SK-N-SH (cell line): Measurements from ENCODE around the gene CTBP2. TPM values are rescaled to one million over a fixed set of nuclear protein-coding genes. Genes with fewer than 3 reads are reported as not detected.

ENCODE experiments used
- CTCF ChIA-PET: fragments of 300-600, 350-600 bp; formaldehyde crosslinking; extraction: SDS; loops from one replicate; lab custom pipeline; 2021; lab: Yijun Ruan, JAX
- POLR2A ChIA-PET: fragments of 350-600 bp; sonication (Branson Sonifier 250); formaldehyde crosslinking; extraction: SDS; loops from one replicate; lab custom pipeline; 2020; ENCODE audit warnings: antibody characterized with exemption, inconsistent platforms; lab: Yijun Ruan, JAX
- DNase-seq: peaks from one replicate; pipeline ENCODE4 v3.0.0; 2012
- H2AFZ ChIP-seq: fragments of 200-600 bp; sonication (generic); 2 replicates; pipeline ENCODE4 v1.8.1; 2016; ENCODE audit warnings: antibody characterized with exemption, mild to moderate bottlenecking, low read depth
- H3F3A ChIP-seq: fragments of 200-600 bp; sonication (generic); replicated peaks from 2 replicates; pipeline ENCODE3; 2016; ENCODE audit warnings: antibody characterized with exemption, mild to moderate bottlenecking; ENCODE audit not compliant: insufficient read depth
- H3K27ac ChIP-seq, 2 experiments: fragments of 200-500 bp in 1 of 2; fragments of 200-600 bp in 1 of 2; sonication (Bioruptor generic) in 1 of 2; sonication (generic), shearing (Covaris generic) in 1 of 2; 2 replicates each; pipeline versions ENCODE4 v1.5.1 to v1.6.1; 2014 to 2016; ENCODE audit warnings: low read depth in 2 of 2, inconsistent platforms in 1 of 2, low read length in 1 of 2, mild to moderate bottlenecking in 1 of 2, mixed read lengths in 1 of 2
- H3K27me3 ChIP-seq: fragments of 200-600 bp; sonication (generic), shearing (Covaris generic); 2 replicates; pipeline ENCODE4 v1.6.1; 2016; ENCODE audit warnings: mixed run types; ENCODE audit not compliant: insufficient read depth
- H3K36me3 ChIP-seq, 2 experiments: fragments of 200-500 bp in 1 of 2; fragments of 200-600 bp in 1 of 2; sonication (Bioruptor generic) in 1 of 2; sonication (generic) in 1 of 2; replicated peaks in 1 of 2; 2 replicates each; pipeline versions ENCODE3 to v1.5.1; 2014 to 2016; ENCODE audit warnings: low read length in 1 of 2, mild to moderate bottlenecking in 1 of 2; ENCODE audit not compliant: insufficient read depth in 2 of 2, control insufficient read depth in 1 of 2
- H3K4me1 ChIP-seq, 2 experiments: fragments of 200-500 bp in 1 of 2; fragments of 200-600 bp in 1 of 2; sonication (Bioruptor generic) in 1 of 2; sonication (generic), shearing (Covaris generic) in 1 of 2; 2 replicates each; pipeline versions ENCODE4 v1.5.1 to v1.6.1; 2014 to 2016; ENCODE audit warnings: low read depth in 1 of 2, low read length in 1 of 2, mixed run types in 1 of 2; ENCODE audit not compliant: insufficient read depth in 2 of 2, control insufficient read depth in 1 of 2
- H3K4me2 ChIP-seq: fragments of 200-600 bp; sonication (generic), shearing (Covaris generic); 2 replicates; pipeline ENCODE4 v1.6.1; 2017; ENCODE audit warnings: mixed run types
- H3K4me3 ChIP-seq, 2 experiments: fragments of 200-500 bp in 1 of 2; fragments of 200-600 bp in 1 of 2; sonication (Bioruptor generic) in 1 of 2; sonication (generic), shearing (Covaris generic) in 1 of 2; 2 replicates each; pipeline versions ENCODE4 v1.5.1 to v1.8.1; 2014 to 2016; ENCODE audit warnings: low read depth in 2 of 2, inconsistent platforms in 1 of 2, low read length in 1 of 2, mild to moderate bottlenecking in 1 of 2, mixed read lengths in 1 of 2, moderate library complexity in 1 of 2
- H3K79me2 ChIP-seq: fragments of 200-600 bp; sonication (generic); 2 replicates; pipeline ENCODE4 v1.8.1; 2017; ENCODE audit warnings: mild to moderate bottlenecking; ENCODE audit not compliant: insufficient read depth
- H3K9ac ChIP-seq: fragments of 200-600 bp; sonication (generic); 2 replicates; pipeline ENCODE4 v1.6.1; 2017; ENCODE audit warnings: mixed run types
- H3K9me2 ChIP-seq: fragments of 200-600 bp; sonication (generic); 2 replicates; pipeline ENCODE4 v1.6.1; 2017; ENCODE audit warnings: mixed run types
- H3K9me3 ChIP-seq: fragments of 200-600 bp; sonication (generic); 2 replicates; pipeline ENCODE4 v1.6.1; 2017; ENCODE audit warnings: mixed run types, mild to moderate bottlenecking, moderate library complexity
- H4K20me1 ChIP-seq: fragments of 200-600 bp; sonication (generic); 2 replicates; pipeline ENCODE4 v1.6.1; 2017; ENCODE audit warnings: mild to moderate bottlenecking, mixed run types; ENCODE audit not compliant: insufficient read depth
- CHD2 ChIP-seq: fragments of 150-350 bp; IDR thresholded peaks from 2 replicates; pipeline ENCODE4 v1.6.1; 2018; ENCODE audit warnings: low read length; ENCODE audit not compliant: partially characterized antibody
- ELF1 ChIP-seq: IDR thresholded peaks from 2 replicates; pipeline ENCODE4 v1.4.0; 2012
- EP300 ChIP-seq, 2 experiments: IDR thresholded peaks; 2 replicates each; pipeline versions ENCODE4 v1.4.0 to v1.6.1; 2012; ENCODE audit warnings: borderline replicate concordance in 1 of 2, low read depth in 1 of 2, low read length in 1 of 2
- FOSL2 ChIP-seq: IDR thresholded peaks from 2 replicates; pipeline ENCODE4 v1.4.0; 2012; ENCODE audit warnings: low read depth, mild to moderate bottlenecking, moderate library complexity, borderline replicate concordance
- FOXM1 ChIP-seq: IDR thresholded peaks from 2 replicates; pipeline ENCODE4 v1.4.0; 2012; ENCODE audit warnings: low read depth, mild to moderate bottlenecking
- GABPA ChIP-seq: IDR thresholded peaks from 2 replicates; pipeline ENCODE4 v1.4.0; 2012; ENCODE audit warnings: low read depth, mild to moderate bottlenecking
- MXI1 ChIP-seq: IDR thresholded peaks from 2 replicates; pipeline ENCODE4 v1.6.1; 2012; ENCODE audit warnings: mild to moderate bottlenecking, low read depth, low read length, improper control_type of control experiment
- POLR2AphosphoS5 ChIP-seq: IDR thresholded peaks from 2 replicates; pipeline ENCODE4 v1.6.1; 2012; ENCODE audit warnings: low read depth, low read length
- RAD21 ChIP-seq: IDR thresholded peaks from 2 replicates; pipeline ENCODE4 v1.6.1; 2012; ENCODE audit warnings: mild to moderate bottlenecking, low read length
- RCOR1 ChIP-seq: fragments of 150-350 bp; IDR thresholded peaks from 2 replicates; pipeline ENCODE4 v1.6.1; 2017; ENCODE audit warnings: antibody characterized with exemption, low read length
- RXRA ChIP-seq: IDR thresholded peaks from 2 replicates; pipeline ENCODE4 v1.4.0; 2012; ENCODE audit warnings: low read depth, mild to moderate bottlenecking, borderline replicate concordance
- SIN3A ChIP-seq: IDR thresholded peaks from 2 replicates; pipeline ENCODE4 v1.6.1; 2012; ENCODE audit warnings: low read depth, mild to moderate bottlenecking, low read length, moderate library complexity, borderline replicate concordance
- TCF12 ChIP-seq: IDR thresholded peaks from 2 replicates; pipeline ENCODE4 v1.4.0; 2012
- TEAD4 ChIP-seq: IDR thresholded peaks from 2 replicates; pipeline ENCODE4 v1.4.0; 2012; ENCODE audit warnings: mild to moderate bottlenecking, borderline replicate concordance; ENCODE audit not compliant: insufficient read depth
- USF2 ChIP-seq: fragments of 150-350 bp; IDR thresholded peaks from 2 replicates; pipeline ENCODE4 v1.6.1; 2017; ENCODE audit warnings: antibody characterized with exemption, low read length, low read depth, borderline replicate concordance
- YY1 ChIP-seq: IDR thresholded peaks from 2 replicates; pipeline ENCODE4 v1.4.0; 2012; ENCODE audit warnings: low read depth, mild to moderate bottlenecking
- WGBS: methylation state at CpG from one replicate; pipeline ENCODE4 v1.1.6; 2017; ENCODE audit warnings: low lambda C conversion rate; 5-methylcytosine and 5-hydroxymethylcytosine counted together
- polyA plus RNA-seq, 3 experiments: library from polyadenylated mRNA; depleted of rRNA; stranded (reverse); fragments of >200 nt; gene quantifications; 2 replicates each; pipeline ENCODE4 v1.2.3, GENCODE V29; 2012
- TF ChIP-seq, protein P1 (sequence below): IDR thresholded peaks from 2 replicates; pipeline ENCODE4 v1.4.0; 2012; ENCODE audit warnings: low read depth
- TF ChIP-seq, protein P2 (sequence below): fragments of 150-350 bp; IDR thresholded peaks from 2 replicates; pipeline ENCODE4 v1.6.1; 2016; ENCODE audit warnings: mild to moderate bottlenecking, low read depth, low read length
- TF ChIP-seq, protein P3 (sequence below): IDR thresholded peaks from 2 replicates; pipeline ENCODE4 v1.6.1; 2012; ENCODE audit warnings: mild to moderate bottlenecking, low read depth, low read length, moderate library complexity

The CTBP2 gene
- polyA plus RNA-seq, 1 of the 3 experiments (the other 2 are of a cell fraction): 69.7 TPM

DNA sequence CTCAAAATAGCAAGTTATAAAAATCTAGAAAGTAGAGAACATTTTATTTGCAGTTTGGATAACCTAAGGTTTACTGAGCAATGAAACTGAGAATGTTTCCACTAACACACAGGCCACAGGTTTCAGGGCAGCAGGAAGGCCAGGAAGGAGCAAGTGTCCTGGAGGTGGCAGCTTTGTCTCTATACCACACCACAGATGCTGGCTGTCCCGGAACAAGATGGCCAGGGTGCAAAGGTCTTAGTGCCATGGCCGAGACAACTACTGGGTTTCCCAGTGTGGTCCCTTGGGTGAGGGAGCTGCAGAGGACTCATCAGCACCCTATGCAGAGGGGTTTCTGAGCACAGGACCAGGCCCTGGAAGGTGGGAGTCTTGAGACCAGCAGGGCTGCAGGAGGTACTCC is 92.0 kb downstream of the CTBP2 start:
- Histone ChIP-seq H2AFZ (no peak overlapping the region), H3K9ac (no peak overlapping the region)
- TF ChIP-seq, protein P1, sequence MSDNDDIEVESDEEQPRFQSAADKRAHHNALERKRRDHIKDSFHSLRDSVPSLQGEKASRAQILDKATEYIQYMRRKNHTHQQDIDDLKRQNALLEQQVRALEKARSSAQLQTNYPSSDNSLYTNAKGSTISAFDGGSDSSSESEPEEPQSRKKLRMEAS: no peak
- no peak for TF ChIP-seq USF2
- TF ChIP-seq POLR2AphosphoS5: no peak
- no peak for TF ChIP-seq SIN3A
- TF ChIP-seq FOSL2: no peak
- TF ChIP-seq TEAD4: no peak
- no peak for TF ChIP-seq EP300 (IDR thresholded peaks at IDR 0.05; ENCODE audit: borderline replicate concordance in 1 of 2, low read depth in 1 of 2, low read length in 1 of 2)
- TF ChIP-seq, protein P2, sequence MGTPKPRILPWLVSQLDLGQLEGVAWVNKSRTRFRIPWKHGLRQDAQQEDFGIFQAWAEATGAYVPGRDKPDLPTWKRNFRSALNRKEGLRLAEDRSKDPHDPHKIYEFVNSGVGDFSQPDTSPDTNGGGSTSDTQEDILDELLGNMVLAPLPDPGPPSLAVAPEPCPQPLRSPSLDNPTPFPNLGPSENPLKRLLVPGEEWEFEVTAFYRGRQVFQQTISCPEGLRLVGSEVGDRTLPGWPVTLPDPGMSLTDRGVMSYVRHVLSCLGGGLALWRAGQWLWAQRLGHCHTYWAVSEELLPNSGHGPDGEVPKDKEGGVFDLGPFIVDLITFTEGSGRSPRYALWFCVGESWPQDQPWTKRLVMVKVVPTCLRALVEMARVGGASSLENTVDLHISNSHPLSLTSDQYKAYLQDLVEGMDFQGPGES: no peak
- no peak for TF ChIP-seq YY1
- TF ChIP-seq, all 33 proteins: peak for 0
- Histone ChIP-seq H3F3A (no peaks in the 10 kb centered on the region), H3K36me3 (peaks cover 0 to 4% of the 10 kb centered on the region in 2 experiments), H3K4me3 (no peak overlapping the region), H3K9me3 (no peaks in the 10 kb centered on the region), H3K4me1 (peaks cover 4 to 20% of the 10 kb centered on the region in 2 experiments; a peak in 3 of 4 replicates), H3K9me2 (no peaks in the 10 kb centered on the region), H4K20me1 (peaks cover 62% of the 10 kb centered on the region), H3K27ac (no peak overlapping the region), H3K27me3 (no peaks in the 10 kb centered on the region), H3K4me2 (no peak overlapping the region), H3K79me2 (peaks cover 93% of the 10 kb centered on the region)
- DNase-seq: no peak
- ChIA-PET POLR2A (no interaction called here), CTCF (interaction anchor here (1.0 to 6.6 kb wide), 6 partner anchors 7 to 76 kb away, joined by 3 to 36 read pairs (median 3); no protein-coding TSS in a partner anchor)
- 67% methylated on average over 2 of the region's 2 CpGs for WGBS

- H3F3A ChIP-seq: no peaks in the 10 kb centered on the region
- peaks cover 62% of the 10 kb centered on the region for H4K20me1 ChIP-seq
- no peaks in the 10 kb centered on the region for H3K9me3 ChIP-seq
- H3K79me2 ChIP-seq: peaks cover 93% of the 10 kb centered on the region
- 93% methylated on average over 5 of the region's 9 CpGs for WGBS
- H2AFZ ChIP-seq: no peak overlapping the region
- H3K4me3 ChIP-seq: no peak overlapping the region
- ChIA-PET CTCF (interaction anchor here (2.6 kb wide), 1 partner anchor 19 kb away, joined by 6 read pairs; no protein-coding TSS in a partner anchor), POLR2A (no interaction called here)
- no peak overlapping the region for H3K4me2 ChIP-seq
- no peak overlapping the region for H3K27ac ChIP-seq
- DNase-seq: no peak
- no peaks in the 10 kb centered on the region for H3K36me3 ChIP-seq
- H3K9me2 ChIP-seq: no peaks in the 10 kb centered on the region
- H3K9ac ChIP-seq: no peak overlapping the region
- H3K4me1 ChIP-seq: peaks cover 10 to 20% of the 10 kb centered on the region in 2 experiments; a peak in 3 of 4 replicates
- H3K27me3 ChIP-seq: no peaks in the 10 kb centered on the region
- TF ChIP-seq RXRA (no peak), ELF1 (no peak), GABPA (no peak), TCF12 (no peak), RCOR1 (no peak), EP300 (IDR thresholded peaks at IDR 0.05; ENCODE audit: borderline replicate concordance in 1 of 2, low read depth in 1 of 2, low read length in 1 of 2) (no peak), CHD2 (no peak), USF2 (no peak), RAD21 (no peak), YY1 (no peak), MXI1 (no peak), POLR2AphosphoS5 (no peak), FOXM1 (no peak), SIN3A (no peak)
- TF ChIP-seq, protein P3, sequence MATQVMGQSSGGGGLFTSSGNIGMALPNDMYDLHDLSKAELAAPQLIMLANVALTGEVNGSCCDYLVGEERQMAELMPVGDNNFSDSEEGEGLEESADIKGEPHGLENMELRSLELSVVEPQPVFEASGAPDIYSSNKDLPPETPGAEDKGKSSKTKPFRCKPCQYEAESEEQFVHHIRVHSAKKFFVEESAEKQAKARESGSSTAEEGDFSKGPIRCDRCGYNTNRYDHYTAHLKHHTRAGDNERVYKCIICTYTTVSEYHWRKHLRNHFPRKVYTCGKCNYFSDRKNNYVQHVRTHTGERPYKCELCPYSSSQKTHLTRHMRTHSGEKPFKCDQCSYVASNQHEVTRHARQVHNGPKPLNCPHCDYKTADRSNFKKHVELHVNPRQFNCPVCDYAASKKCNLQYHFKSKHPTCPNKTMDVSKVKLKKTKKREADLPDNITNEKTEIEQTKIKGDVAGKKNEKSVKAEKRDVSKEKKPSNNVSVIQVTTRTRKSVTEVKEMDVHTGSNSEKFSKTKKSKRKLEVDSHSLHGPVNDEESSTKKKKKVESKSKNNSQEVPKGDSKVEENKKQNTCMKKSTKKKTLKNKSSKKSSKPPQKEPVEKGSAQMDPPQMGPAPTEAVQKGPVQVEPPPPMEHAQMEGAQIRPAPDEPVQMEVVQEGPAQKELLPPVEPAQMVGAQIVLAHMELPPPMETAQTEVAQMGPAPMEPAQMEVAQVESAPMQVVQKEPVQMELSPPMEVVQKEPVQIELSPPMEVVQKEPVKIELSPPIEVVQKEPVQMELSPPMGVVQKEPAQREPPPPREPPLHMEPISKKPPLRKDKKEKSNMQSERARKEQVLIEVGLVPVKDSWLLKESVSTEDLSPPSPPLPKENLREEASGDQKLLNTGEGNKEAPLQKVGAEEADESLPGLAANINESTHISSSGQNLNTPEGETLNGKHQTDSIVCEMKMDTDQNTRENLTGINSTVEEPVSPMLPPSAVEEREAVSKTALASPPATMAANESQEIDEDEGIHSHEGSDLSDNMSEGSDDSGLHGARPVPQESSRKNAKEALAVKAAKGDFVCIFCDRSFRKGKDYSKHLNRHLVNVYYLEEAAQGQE: no peak
- TF ChIP-seq, protein P1: no peak
Measured at GRCh38 chr10:125067764-125068163, 92.6 kb downstream of the CTBP2 start.
